Measurements from ENCODE around the gene SLC46A3. TPM values are rescaled to one million over a fixed set of nuclear protein-coding genes. Genes with fewer than 3 reads are reported as not detected.
A peak's percentile ranks its signal among the peaks of the same experiment; 100 is the strongest.

Gene SLC46A3
- polyA plus RNA-seq, 2 of the 4 experiments (the other 2 are of a cell fraction) = 2.1 to 6.8 TPM

DNA sequence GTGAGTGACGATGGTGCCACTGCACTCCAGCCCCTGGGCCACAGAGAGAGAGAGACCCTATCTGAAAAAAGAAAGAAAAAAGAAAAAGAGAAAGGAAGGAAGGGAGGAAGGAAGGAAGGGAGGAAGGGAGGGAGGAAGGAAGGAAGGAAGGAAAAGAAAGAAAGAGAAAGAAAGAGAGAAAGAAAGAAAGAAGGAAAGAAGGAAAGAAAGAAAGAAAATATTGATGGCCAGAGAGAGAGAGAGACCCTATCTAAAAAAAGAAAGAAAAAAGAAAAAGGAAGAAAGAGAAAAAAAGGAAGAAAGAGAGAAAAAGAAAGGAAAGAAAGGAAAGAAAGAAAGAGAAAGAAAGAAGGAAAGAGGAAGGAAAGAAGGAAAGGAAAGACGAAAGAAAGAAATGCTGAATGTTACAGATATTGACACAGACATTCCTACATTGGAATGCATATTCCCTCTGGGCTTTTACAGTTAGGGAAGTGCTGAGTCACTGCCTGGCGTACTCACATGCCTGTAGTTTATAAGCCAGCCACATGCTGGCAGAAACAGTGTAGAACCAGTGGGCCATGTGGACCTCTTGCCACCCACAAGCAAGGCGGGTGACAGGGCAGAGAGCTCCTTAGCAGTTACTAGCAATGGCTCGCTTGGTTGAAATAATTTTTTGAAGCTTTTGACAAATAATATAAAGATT lies 34.6 kb upstream of the SLC46A3 start (continued):
- TF ChIP-seq, protein P1, sequence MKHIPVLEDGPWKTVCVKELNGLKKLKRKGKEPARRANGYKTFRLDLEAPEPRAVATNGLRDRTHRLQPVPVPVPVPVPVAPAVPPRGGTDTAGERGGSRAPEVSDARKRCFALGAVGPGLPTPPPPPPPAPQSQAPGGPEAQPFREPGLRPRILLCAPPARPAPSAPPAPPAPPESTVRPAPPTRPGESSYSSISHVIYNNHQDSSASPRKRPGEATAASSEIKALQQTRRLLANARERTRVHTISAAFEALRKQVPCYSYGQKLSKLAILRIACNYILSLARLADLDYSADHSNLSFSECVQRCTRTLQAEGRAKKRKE (CRISPR knock-in tag; IDR thresholded peaks at IDR 0.05; ENCODE audit: low read depth) = peak; percentile 85
- TF ChIP-seq RNF2 (IDR thresholded peaks at IDR 0.05; ENCODE audit: borderline replicate concordance, low read depth) (no peak), SREBF2 (IDR thresholded peaks at IDR 0.05) (no peak), ZC3H11A (IDR thresholded peaks at IDR 0.05) (no peak), EHF (CRISPR knock-in tag; IDR thresholded peaks at IDR 0.05) (peak; percentile 96), ZNF302 (CRISPR knock-in tag; IDR thresholded peaks at IDR 0.05) (peak; percentile 91), CBX2 (IDR thresholded peaks at IDR 0.05; ENCODE audit: borderline replicate concordance, low read depth) (no peak), NFE2L2 (conservative IDR thresholded peaks at IDR 0.05; ENCODE audit: low read length) (peak; percentile 98), E2F6 (IDR thresholded peaks at IDR 0.05; ENCODE audit: borderline replicate concordance, low read depth) (peak; percentile 93), PHF8 (IDR thresholded peaks at IDR 0.05; ENCODE audit: borderline replicate concordance, low read depth) (no peak), TFCP2L1 (CRISPR knock-in tag; IDR thresholded peaks at IDR 0.05) (no peak), HDAC2 (IDR thresholded peaks at IDR 0.05) (no peak), MYC (IDR thresholded peaks at IDR 0.05; ENCODE audit: borderline replicate concordance, low read length) (peak; percentile 86; the same call in 1 of the 2 replicates), ZFP36 (IDR thresholded peaks at IDR 0.05; ENCODE audit: borderline replicate concordance, partially characterized antibody) (no peak), EP300 (IDR thresholded peaks at IDR 0.05) (peak in 1 of 2 experiments; percentile 54; a peak in 2 of 5 replicates), RAD21 (conservative IDR thresholded peaks at IDR 0.05 in 1 of 2, IDR thresholded peaks at IDR 0.05 in 1 of 2) (no peak), BHLHE40 (IDR thresholded peaks at IDR 0.05; ENCODE audit: low read depth, low read length) (no peak), CEBPB (IDR thresholded peaks at IDR 0.05) (0 out of 4 replicates have a peak, but pooled peaks of 1 of the 2 experiments have one; percentile 27), NPAS2 (CRISPR knock-in tag; IDR thresholded peaks at IDR 0.05; ENCODE audit: borderline replicate concordance) (peak; percentile 59; the same call in 1 of the 2 replicates), CHD2 (IDR thresholded peaks at IDR 0.05; ENCODE audit: low read length, partially characterized antibody) (no peak), JUNB (IDR thresholded peaks at IDR 0.05) (no peak), CHD4 (IDR thresholded peaks at IDR 0.05; ENCODE audit: borderline replicate concordance) (no peak), MAFK (IDR thresholded peaks at IDR 0.05; ENCODE audit: partially characterized antibody) (peak; percentile 99), MAZ (IDR thresholded peaks at IDR 0.05; ENCODE audit: borderline replicate concordance, low read depth, low read length) (no peak), RCOR1 (IDR thresholded peaks at IDR 0.05; ENCODE audit: low read depth, low read length) (no peak), POLR2AphosphoS2 (conservative IDR thresholded peaks at IDR 0.05; ENCODE audit: low read length) (no peak), KDM1A (IDR thresholded peaks at IDR 0.05; ENCODE audit: low read depth) (no peak), HOXA7 (CRISPR knock-in tag; IDR thresholded peaks at IDR 0.05) (no peak), RFX5 (IDR thresholded peaks at IDR 0.05) (no peak)
- TF ChIP-seq, protein P2, sequence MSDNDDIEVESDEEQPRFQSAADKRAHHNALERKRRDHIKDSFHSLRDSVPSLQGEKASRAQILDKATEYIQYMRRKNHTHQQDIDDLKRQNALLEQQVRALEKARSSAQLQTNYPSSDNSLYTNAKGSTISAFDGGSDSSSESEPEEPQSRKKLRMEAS (IDR thresholded peaks at IDR 0.05) = peak; percentile 98
- TF ChIP-seq, protein P3, sequence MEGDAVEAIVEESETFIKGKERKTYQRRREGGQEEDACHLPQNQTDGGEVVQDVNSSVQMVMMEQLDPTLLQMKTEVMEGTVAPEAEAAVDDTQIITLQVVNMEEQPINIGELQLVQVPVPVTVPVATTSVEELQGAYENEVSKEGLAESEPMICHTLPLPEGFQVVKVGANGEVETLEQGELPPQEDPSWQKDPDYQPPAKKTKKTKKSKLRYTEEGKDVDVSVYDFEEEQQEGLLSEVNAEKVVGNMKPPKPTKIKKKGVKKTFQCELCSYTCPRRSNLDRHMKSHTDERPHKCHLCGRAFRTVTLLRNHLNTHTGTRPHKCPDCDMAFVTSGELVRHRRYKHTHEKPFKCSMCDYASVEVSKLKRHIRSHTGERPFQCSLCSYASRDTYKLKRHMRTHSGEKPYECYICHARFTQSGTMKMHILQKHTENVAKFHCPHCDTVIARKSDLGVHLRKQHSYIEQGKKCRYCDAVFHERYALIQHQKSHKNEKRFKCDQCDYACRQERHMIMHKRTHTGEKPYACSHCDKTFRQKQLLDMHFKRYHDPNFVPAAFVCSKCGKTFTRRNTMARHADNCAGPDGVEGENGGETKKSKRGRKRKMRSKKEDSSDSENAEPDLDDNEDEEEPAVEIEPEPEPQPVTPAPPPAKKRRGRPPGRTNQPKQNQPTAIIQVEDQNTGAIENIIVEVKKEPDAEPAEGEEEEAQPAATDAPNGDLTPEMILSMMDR (IDR thresholded peaks at IDR 0.05) = no peak
- TF ChIP-seq, protein P4, sequence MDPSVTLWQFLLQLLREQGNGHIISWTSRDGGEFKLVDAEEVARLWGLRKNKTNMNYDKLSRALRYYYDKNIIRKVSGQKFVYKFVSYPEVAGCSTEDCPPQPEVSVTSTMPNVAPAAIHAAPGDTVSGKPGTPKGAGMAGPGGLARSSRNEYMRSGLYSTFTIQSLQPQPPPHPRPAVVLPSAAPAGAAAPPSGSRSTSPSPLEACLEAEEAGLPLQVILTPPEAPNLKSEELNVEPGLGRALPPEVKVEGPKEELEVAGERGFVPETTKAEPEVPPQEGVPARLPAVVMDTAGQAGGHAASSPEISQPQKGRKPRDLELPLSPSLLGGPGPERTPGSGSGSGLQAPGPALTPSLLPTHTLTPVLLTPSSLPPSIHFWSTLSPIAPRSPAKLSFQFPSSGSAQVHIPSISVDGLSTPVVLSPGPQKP (IDR thresholded peaks at IDR 0.05; ENCODE audit: low read depth, low read length) = no peak
